ENCODE data around the gene FRAS1. TPM values are rescaled to one million over a fixed set of nuclear protein-coding genes. Genes with fewer than 3 reads are reported as not detected.

FRAS1 gene
- total and polyA plus RNA-seq, 9 of the 15 experiments (the other 6 are each of a cell fraction or from before 2014, with no cell fraction given) = under 0.01 to 0.11 (median 0.04) TPM; not detected in 2

DNA sequence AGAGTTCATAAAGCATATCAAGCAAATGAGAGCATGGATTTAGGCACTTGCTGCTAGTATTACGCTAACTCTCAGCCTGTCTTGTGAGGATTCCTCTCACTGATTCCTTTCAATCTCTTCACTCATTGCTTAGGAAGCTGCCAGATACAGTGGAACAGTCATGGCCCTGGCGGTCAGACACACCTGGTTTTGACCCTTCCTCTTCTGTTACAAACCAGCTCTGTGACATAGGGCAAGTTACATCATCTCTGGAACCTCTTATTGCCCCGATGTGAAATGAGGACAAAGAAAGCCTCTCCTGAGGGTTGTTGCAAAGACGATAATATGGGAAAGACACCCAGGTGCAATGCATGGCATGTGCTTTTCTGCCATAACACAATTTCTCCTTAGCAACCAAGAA is 12.2 kb downstream of the FRAS1 start:
- FAIRE-seq (no peak), ATAC-seq (no peak), DNase-seq (ENCODE audit: extremely low read depth in 1 of 4, low spot score in 3 of 4) (no peak)
- Histone ChIP-seq H3K36me3 (ENCODE audit: control insufficient read depth, insufficient read depth, low read length) (no peaks in the 10 kb centered on the region), H3K9me1 (ENCODE audit: control insufficient read depth, insufficient read depth, low read length) (no peaks in the 10 kb centered on the region), H3K79me2 (ENCODE audit: control insufficient read depth, insufficient read depth, low read length) (no peaks in the 10 kb centered on the region), H3K27ac (ENCODE audit: extremely low read depth, low read depth, low read length) (no peak overlapping the region), H2AFZ (ENCODE audit: low read depth, low read length) (no peak overlapping the region), H3K9ac (ENCODE audit: insufficient read depth in 1 of 2, low read depth in 2 of 2, low read length in 2 of 2) (no peak overlapping the region), H3K4me1 (replicated peaks in 1 of 2; ENCODE audit: control insufficient read depth in 2 of 2, insufficient read depth in 2 of 2, low read length in 2 of 2) (no peaks in the 10 kb centered on the region), H3K4me3 (no peak overlapping the region), H4K20me1 (replicated peaks; ENCODE audit: control insufficient read depth, insufficient read depth, low read length) (no peaks in the 10 kb centered on the region), H3K9me3 (replicated peaks; ENCODE audit: control insufficient read depth, insufficient read depth, low read depth, low read length) (no peaks in the 10 kb centered on the region), H3K27me3 (ENCODE audit: control insufficient read depth in 2 of 2, insufficient read depth in 2 of 2, low read length in 2 of 2) (no peaks in the 10 kb centered on the region; a peak in 1 of 5 replicates), H3K4me2 (ENCODE audit: insufficient read depth, low read length) (no peak overlapping the region)
- no TSS peak for BruUV-seq (replicated peaks)
- CTCF ChIA-PET (ENCODE audit: low intra/inter-chr PET ratio) = no interaction called here
- intact Hi-C loops (cut with micrococcal nuclease) = no loop called here
- in situ Hi-C loops (cut with MboI) = no loop called here
- WGBS (ENCODE audit: insufficient coverage, low coverage, missing lambda C conversion rate) = 0% methylated on average over 4 of the region's 4 CpGs
- no peak for TF ChIP-seq HMG20B (CRISPR knock-in tag; IDR thresholded peaks at IDR 0.05)
- TF ChIP-seq, protein P1, sequence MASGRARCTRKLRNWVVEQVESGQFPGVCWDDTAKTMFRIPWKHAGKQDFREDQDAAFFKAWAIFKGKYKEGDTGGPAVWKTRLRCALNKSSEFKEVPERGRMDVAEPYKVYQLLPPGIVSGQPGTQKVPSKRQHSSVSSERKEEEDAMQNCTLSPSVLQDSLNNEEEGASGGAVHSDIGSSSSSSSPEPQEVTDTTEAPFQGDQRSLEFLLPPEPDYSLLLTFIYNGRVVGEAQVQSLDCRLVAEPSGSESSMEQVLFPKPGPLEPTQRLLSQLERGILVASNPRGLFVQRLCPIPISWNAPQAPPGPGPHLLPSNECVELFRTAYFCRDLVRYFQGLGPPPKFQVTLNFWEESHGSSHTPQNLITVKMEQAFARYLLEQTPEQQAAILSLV (tag; IDR thresholded peaks at IDR 0.05) = no peak
- TF ChIP-seq, protein P2, sequence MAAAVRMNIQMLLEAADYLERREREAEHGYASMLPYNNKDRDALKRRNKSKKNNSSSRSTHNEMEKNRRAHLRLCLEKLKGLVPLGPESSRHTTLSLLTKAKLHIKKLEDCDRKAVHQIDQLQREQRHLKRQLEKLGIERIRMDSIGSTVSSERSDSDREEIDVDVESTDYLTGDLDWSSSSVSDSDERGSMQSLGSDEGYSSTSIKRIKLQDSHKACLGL (CRISPR knock-in tag; IDR thresholded peaks at IDR 0.05; ENCODE audit: borderline replicate concordance, poor library complexity, severe bottlenecking) = no peak
- no peak for TF ChIP-seq CBFA2T3 (IDR thresholded peaks at IDR 0.05)
- TF ChIP-seq NUFIP1 (IDR thresholded peaks at IDR 0.05; ENCODE audit: partially characterized antibody) = no peak
- no peak for TF ChIP-seq CCAR2 (IDR thresholded peaks at IDR 0.05; ENCODE audit: low read depth, low read length)
- TF ChIP-seq ZFP36 (IDR thresholded peaks at IDR 0.05; ENCODE audit: low read depth, low read length, partially characterized antibody) = no peak
- TF ChIP-seq GATAD2A (IDR thresholded peaks at IDR 0.05) = no peak
- no peak for TF ChIP-seq KDM5B (IDR thresholded peaks at IDR 0.05; ENCODE audit: insufficient replicate concordance, low read depth, low read length)
- TF ChIP-seq, protein P3, sequence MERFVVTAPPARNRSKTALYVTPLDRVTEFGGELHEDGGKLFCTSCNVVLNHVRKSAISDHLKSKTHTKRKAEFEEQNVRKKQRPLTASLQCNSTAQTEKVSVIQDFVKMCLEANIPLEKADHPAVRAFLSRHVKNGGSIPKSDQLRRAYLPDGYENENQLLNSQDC (CRISPR knock-in tag; IDR thresholded peaks at IDR 0.05) = no peak
- no peak for TF ChIP-seq SRSF7 (optimal IDR thresholded peaks at IDR 0.05; ENCODE audit: low read depth, low read length)
- no peak for TF ChIP-seq YBX1 (IDR thresholded peaks at IDR 0.05)
- no peak for TF ChIP-seq ZNF764 (CRISPR knock-in tag; IDR thresholded peaks at IDR 0.05; ENCODE audit: low read depth)
- no peak for TF ChIP-seq CBX1 (IDR thresholded peaks at IDR 0.05; ENCODE audit: low read depth)
- no peak for TF ChIP-seq GTF2E2 (tag; IDR thresholded peaks at IDR 0.05)
- POLR2A ChIA-PET = no interaction called here
